H1 (cell line): ENCODE measurements around the gene GLYATL3. TPM values are rescaled to one million over a fixed set of nuclear protein-coding genes. Genes with fewer than 3 reads are reported as not detected.

Experiments
- CTCF ChIA-PET: fragments of 300-600 bp; sonication (Branson Sonifier 250); formaldehyde crosslinking; loops from one replicate; lab custom pipeline; 2021; ENCODE audit not compliant: partially characterized antibody; lab: Charles Lee
- POLR2A ChIA-PET: fragments of 300-600 bp; sonication (Branson Sonifier 250); formaldehyde crosslinking; loops from one replicate; lab custom pipeline; 2021; ENCODE audit warnings: inconsistent platforms; ENCODE audit not compliant: partially characterized antibody; lab: Charles Lee
- DNase-seq, 2 experiments: peaks; one replicate each; pipeline versions ENCODE4 v3.0.0 to v3.0.0-alpha.2; 2010 to 2022; ENCODE audit warnings: low spot score in 2 of 2, low read depth in 1 of 2, mixed read lengths in 1 of 2
- FAIRE-seq: peaks from 2 replicates; lab custom pipeline; 2011; peaks lifted over from hg19 to GRCh38; lab: Jason Lieb, UNC
- H2AFZ ChIP-seq: 2 replicates; pipeline ENCODE4 v1.8.1; 2012; ENCODE audit warnings: low read length, inconsistent platforms
- H2AK5ac ChIP-seq: 2 replicates; pipeline ENCODE4 v1.6.1; 2013; ENCODE audit warnings: low read depth, low read length
- H2BK120ac ChIP-seq: replicated peaks from 2 replicates; pipeline ENCODE3; 2013; ENCODE audit warnings: low read depth, low read length, inconsistent platforms
- H2BK12ac ChIP-seq: 2 replicates; pipeline ENCODE4 v1.6.1; 2013; ENCODE audit warnings: low read depth, low read length
- H2BK15ac ChIP-seq: 2 replicates; pipeline ENCODE4 v1.6.1; 2013; ENCODE audit warnings: low read length
- H2BK20ac ChIP-seq: 2 replicates; pipeline ENCODE4 v1.6.1; 2013; ENCODE audit warnings: low read length
- H2BK5ac ChIP-seq: 2 replicates; pipeline ENCODE4 v1.6.1; 2013; ENCODE audit warnings: low read depth, low read length
- H3K14ac ChIP-seq: 2 replicates; pipeline ENCODE4 v1.6.1; 2013; ENCODE audit warnings: inconsistent platforms; ENCODE audit not compliant: insufficient read length
- H3K18ac ChIP-seq: 2 replicates; pipeline ENCODE4 v1.6.1; 2013; ENCODE audit warnings: low read length; ENCODE audit errors: extremely low read depth
- H3K23ac ChIP-seq: 2 replicates; pipeline ENCODE4 v1.6.1; 2013; ENCODE audit warnings: inconsistent platforms; ENCODE audit not compliant: insufficient read length
- H3K23me2 ChIP-seq: 2 replicates; pipeline ENCODE4 v1.6.1; 2013; ENCODE audit warnings: low read depth, low read length
- H3K27ac ChIP-seq: 2 replicates; pipeline ENCODE4 v1.6.1; 2011; ENCODE audit warnings: low read depth, low read length, inconsistent platforms
- H3K27me3 ChIP-seq, 4 experiments: replicated peaks in 1 of 4; 1 replicate in 1 of 4; 2 replicates in 3 of 4; pipeline versions ENCODE4 v1.6.1 to v1.8.1; 2011 to 2013; ENCODE audit warnings: low read length in 3 of 4, mild to moderate bottlenecking in 3 of 4, inconsistent platforms in 2 of 4, mixed read lengths in 2 of 4, moderate library complexity in 1 of 4; ENCODE audit not compliant: control insufficient read depth in 3 of 4, insufficient read depth in 3 of 4; ENCODE audit errors: extremely low read depth in 1 of 4
- H3K36me3 ChIP-seq, 4 experiments: 2 replicates each; pipeline versions ENCODE4 v1.6.1 to v1.8.1; 2011 to 2013; ENCODE audit warnings: mild to moderate bottlenecking in 4 of 4, low read length in 3 of 4, moderate library complexity in 2 of 4, control low read depth in 1 of 4, inconsistent platforms in 1 of 4; ENCODE audit not compliant: insufficient read depth in 4 of 4, control insufficient read depth in 2 of 4
- H3K4ac ChIP-seq: replicated peaks from 2 replicates; pipeline ENCODE3; 2013; ENCODE audit warnings: low read length, low read depth, mixed read lengths, inconsistent platforms; ENCODE audit not compliant: insufficient read length
- H3K4me1 ChIP-seq, 4 experiments: replicated peaks in 1 of 4; 1 replicate in 1 of 4; 2 replicates in 3 of 4; pipeline versions ENCODE4 v1.6.1 to v1.8.1; 2011 to 2013; ENCODE audit warnings: low read length in 3 of 4, inconsistent platforms in 2 of 4, mixed read lengths in 1 of 4; ENCODE audit not compliant: insufficient read depth in 4 of 4, control insufficient read depth in 3 of 4
- H3K4me2 ChIP-seq, 2 experiments: 2 replicates each; pipeline versions ENCODE4 v1.6.1 to v1.8.1; 2011 to 2013; ENCODE audit warnings: low read depth in 2 of 2, low read length in 2 of 2, control low read depth in 1 of 2, inconsistent platforms in 1 of 2, mild to moderate bottlenecking in 1 of 2; ENCODE audit not compliant: insufficient read depth in 1 of 2
- H3K4me3 ChIP-seq, 4 experiments: fragments of 200-600, 300-600 bp in 1 of 4; sonication (generic), shearing (Covaris generic), sonication (Bioruptor Twin) in 1 of 4; 2 replicates each; pipeline versions ENCODE4 v1.5.1 to v1.8.1; 2011 to 2016; ENCODE audit warnings: low read length in 4 of 4, low read depth in 3 of 4, control low read depth in 2 of 4, inconsistent platforms in 2 of 4, mild to moderate bottlenecking in 2 of 4, mixed read lengths in 1 of 4, moderate library complexity in 1 of 4; ENCODE audit not compliant: insufficient read depth in 2 of 4; ENCODE audit errors: extremely low read depth in 1 of 4
- H3K56ac ChIP-seq: replicated peaks from 2 replicates; pipeline ENCODE3; 2013; ENCODE audit warnings: low read depth, mild to moderate bottlenecking, mixed read lengths, low read length, inconsistent platforms; ENCODE audit not compliant: insufficient read length
- H3K79me1 ChIP-seq: 2 replicates; pipeline ENCODE4 v1.6.1; 2013; ENCODE audit warnings: low read depth, low read length, control low read depth
- H3K79me2 ChIP-seq, 2 experiments: 2 replicates each; pipeline versions ENCODE4 v1.6.1 to v1.8.1; 2012 to 2013; ENCODE audit warnings: low read length in 2 of 2, mild to moderate bottlenecking in 2 of 2, inconsistent platforms in 1 of 2; ENCODE audit not compliant: insufficient read depth in 2 of 2, control insufficient read depth in 1 of 2
- H3K9ac ChIP-seq, 4 experiments: replicated peaks in 1 of 4; 1 replicate in 1 of 4; 2 replicates in 3 of 4; pipeline versions ENCODE4 v1.6.1 to v1.8.1; 2011 to 2013; ENCODE audit warnings: low read depth in 3 of 4, low read length in 3 of 4, control low read depth in 2 of 4, mild to moderate bottlenecking in 2 of 4, moderate library complexity in 2 of 4, inconsistent platforms in 1 of 4; ENCODE audit errors: extremely low read depth in 1 of 4
- H3K9me3 ChIP-seq, 2 experiments: 2 replicates each; pipeline versions ENCODE4 v1.6.1 to v1.8.1; 2012 to 2013; ENCODE audit warnings: mild to moderate bottlenecking in 2 of 2, moderate library complexity in 2 of 2, control low read depth in 1 of 2, inconsistent platforms in 1 of 2, low read depth in 1 of 2, low read length in 1 of 2, mixed read lengths in 1 of 2; ENCODE audit not compliant: insufficient read depth in 2 of 2
- H4K20me1 ChIP-seq, 2 experiments: replicated peaks in 1 of 2; 2 replicates each; pipeline versions ENCODE3 to v1.8.1; 2011 to 2013; ENCODE audit warnings: inconsistent platforms in 2 of 2, low read length in 2 of 2, mild to moderate bottlenecking in 1 of 2; ENCODE audit not compliant: insufficient read depth in 2 of 2, control insufficient read depth in 1 of 2
- H4K5ac ChIP-seq: 2 replicates; pipeline ENCODE4 v1.6.1; 2013; ENCODE audit warnings: low read length, low read depth, mixed read lengths, inconsistent platforms; ENCODE audit not compliant: insufficient read length
- H4K8ac ChIP-seq: 2 replicates; pipeline ENCODE4 v1.8.0; 2013; ENCODE audit warnings: mild to moderate bottlenecking, moderate library complexity, low read length, inconsistent platforms; ENCODE audit not compliant: insufficient read depth; ENCODE audit errors: extremely low read depth
- H4K91ac ChIP-seq: replicated peaks from 2 replicates; pipeline ENCODE3; 2013; ENCODE audit warnings: low read length, mixed read lengths, inconsistent platforms; ENCODE audit not compliant: insufficient read length
- ASH2L ChIP-seq: fragments of 200-600, 300-600 bp; sonication (generic); IDR thresholded peaks from one replicate; pipeline ENCODE4 v1.7.1; 2017; ENCODE audit warnings: low read length
- BACH1 ChIP-seq: IDR thresholded peaks from 2 replicates; pipeline ENCODE4 v1.6.1; 2012; ENCODE audit warnings: low read length, improper control_type of control experiment
- CHD2 ChIP-seq: IDR thresholded peaks from 2 replicates; pipeline ENCODE4 v1.6.1; 2012; ENCODE audit warnings: low read length, improper control_type of control experiment
- CREB1 ChIP-seq: IDR thresholded peaks from 2 replicates; pipeline ENCODE4 v1.6.1; 2012; ENCODE audit warnings: inconsistent platforms
- CTCF ChIP-seq, 3 experiments: IDR thresholded peaks; 1 replicate in 2 of 3; 2 replicates in 1 of 3; pipeline versions ENCODE4 v1.5.1 to v1.6.1; 2011; ENCODE audit warnings: low read length in 3 of 3, mild to moderate bottlenecking in 3 of 3, inconsistent platforms in 2 of 3, low read depth in 1 of 3, moderate library complexity in 1 of 3; ENCODE audit not compliant: insufficient read depth in 1 of 3; ENCODE audit errors: control extremely low read depth in 1 of 3
- KDM1A ChIP-seq: fragments of 200-600, 300-600 bp; sonication (generic); IDR thresholded peaks from 2 replicates; pipeline ENCODE4 v1.7.1; 2016; ENCODE audit warnings: mild to moderate bottlenecking, low read length, borderline replicate concordance
- KDM4A ChIP-seq: IDR thresholded peaks from one replicate; pipeline ENCODE4 v1.7.1; 2012; ENCODE audit warnings: low read depth, mild to moderate bottlenecking, moderate library complexity, low read length, inconsistent platforms; ENCODE audit not compliant: severe bottlenecking
- NANOG ChIP-seq: IDR thresholded peaks from 2 replicates; pipeline ENCODE4 v1.6.1; 2011; ENCODE audit warnings: low read length, low read depth, mild to moderate bottlenecking, inconsistent platforms; ENCODE audit not compliant: insufficient read depth, poor library complexity, severe bottlenecking
- POLR2AphosphoS5 ChIP-seq: IDR thresholded peaks from 2 replicates; pipeline ENCODE4 v1.6.1; 2011; ENCODE audit warnings: low read depth, low read length
- SP4 ChIP-seq: IDR thresholded peaks from 2 replicates; pipeline ENCODE4 v1.6.1; 2012; ENCODE audit warnings: low read length, inconsistent platforms
- SRF ChIP-seq: IDR thresholded peaks from 2 replicates; pipeline ENCODE4 v1.6.1; 2011; ENCODE audit warnings: mild to moderate bottlenecking, low read depth, low read length, moderate library complexity
- WGBS, 2 experiments: shearing (Covaris generic) in 1 of 2; methylation state at CpG; one replicate each; pipeline versions ENCODE4 v1.1.6 to v1.1.7; 2013 to 2015; ENCODE audit warnings: low lambda C conversion rate in 2 of 2, mixed read lengths in 2 of 2, inconsistent platforms in 1 of 2, low coverage in 1 of 2, missing lambda C conversion rate in 1 of 2; ENCODE audit not compliant: insufficient replicate concordance in 2 of 2, insufficient coverage in 1 of 2, insufficient read length in 1 of 2; ENCODE audit errors: extremely low coverage in 1 of 2, missing lambda C conversion rate in 1 of 2; 5-methylcytosine and 5-hydroxymethylcytosine counted together
- polyA plus RNA-seq, 7 experiments: library from polyadenylated mRNA; depleted of rRNA in 3 of 7; stranded (reverse) in 5 of 7; unstranded in 2 of 7; fragments of >200 nt in 5 of 7; fragments of 200-250 nt in 2 of 7; gene quantifications; 1 replicate in 5 of 7; 2 replicates in 1 of 7; 4 replicates in 1 of 7; pipeline versions ENCODE4 v1.2.1 to v1.2.3, GENCODE V29; 2011 to 2013; ENCODE audit warnings: missing spikeins in 2 of 7, mixed read lengths in 2 of 7
- total RNA-seq: library from RNA; stranded (reverse); fragmentation: NEBNext Ultra II Directional; extraction: Animal tissue kit (Norgen Biotek cat#: 25700); gene quantifications from 2 replicates; pipeline ENCODE4 v1.2.1, GENCODE V29; 2021

The GLYATL3 gene
- total and polyA plus RNA-seq, 2 of the 8 experiments (the other 6 are each of a cell fraction or from before 2014, with no cell fraction given), result not detected

GRCh38 chr6:49553384-49553783, 53.7 kb downstream of the GLYATL3 start:
- H3K9me3 ChIP-seq, result no peaks in the 10 kb centered on the region
- no peak overlapping the region for H2BK12ac ChIP-seq
- no peaks in the 10 kb centered on the region for H3K79me1 ChIP-seq
- H3K36me3 ChIP-seq, result peaks cover 2 to 55% (median 8%) of the 10 kb centered on the region in 4 experiments; a peak in 6 of 8 replicates
- H3K9ac ChIP-seq, result no peak overlapping the region
- no peak overlapping the region for H2BK20ac ChIP-seq
- H3K14ac ChIP-seq, result no peak overlapping the region
- no peak overlapping the region for H4K91ac ChIP-seq
- no peak for DNase-seq
- no peak overlapping the region for H2AK5ac ChIP-seq
- H3K23me2 ChIP-seq, result peaks cover 15% of the 10 kb centered on the region
- peaks cover 2 to 4% of the 10 kb centered on the region in 2 experiments for H4K20me1 ChIP-seq
- peak overlapping the region in 1 of 2 experiments; percentile 95; a peak in 2 of 4 replicates for H3K4me2 ChIP-seq
- peaks cover 0 to 20% of the 10 kb centered on the region in 2 experiments; a peak in 2 of 4 replicates for H3K79me2 ChIP-seq
- H2AFZ ChIP-seq, result no peak overlapping the region
- peaks cover 0 to 10% (median 1%) of the 10 kb centered on the region in 4 experiments; a peak in 4 of 7 replicates for H3K27me3 ChIP-seq
- 100% methylated on average over 1 of the region's 1 CpG; no CpG with 5 or more reads in 1 of the 2 experiments for WGBS, 2 experiments
- H3K4ac ChIP-seq, result no peak overlapping the region
- H3K56ac ChIP-seq, result no peak overlapping the region
- FAIRE-seq, result no peak
- no peak overlapping the region for H4K5ac ChIP-seq
- H3K4me3 ChIP-seq, result peak overlapping the region; percentile 15 to 97 (median 70); a peak in 5 of 8 replicates
- H3K18ac ChIP-seq, result no peak overlapping the region
- H2BK15ac ChIP-seq, result no peak overlapping the region
- H4K8ac ChIP-seq, result no peak overlapping the region
- H3K23ac ChIP-seq, result no peak overlapping the region
- POLR2A ChIA-PET, result interaction anchor here (0.7 kb wide), 1 partner anchor 32 kb away, joined by 3 read pairs; no protein-coding TSS in a partner anchor
- no peak overlapping the region for H2BK120ac ChIP-seq
- H3K27ac ChIP-seq, result no peak overlapping the region
- peaks cover 4 to 25% (median 9%) of the 10 kb centered on the region in 4 experiments for H3K4me1 ChIP-seq
- CTCF ChIA-PET, result interaction anchor here (1.0 to 2.4 kb wide), 4 partner anchors 21 to 478 kb away, joined by 4 to 8 read pairs (median 6); no protein-coding TSS in a partner anchor
- no peak overlapping the region for H2BK5ac ChIP-seq
- TF ChIP-seq CREB1, result no peak
- TF ChIP-seq SP4, result no peak
- TF ChIP-seq SRF, result no peak
- no peak for TF ChIP-seq POLR2AphosphoS5
- no peak for TF ChIP-seq CHD2
- no peak for TF ChIP-seq KDM4A
- no peak for TF ChIP-seq BACH1
- TF ChIP-seq KDM1A, result no peak
- no peak for TF ChIP-seq ASH2L
- no peak for TF ChIP-seq NANOG
- TF ChIP-seq CTCF (IDR thresholded peaks at IDR 0.05; ENCODE audit: control extremely low read depth in 1 of 3, insufficient read depth in 1 of 3, low read depth in 1 of 3, low read length in 3 of 3), result no peak
